Measurements from ENCODE around the gene PSMD6.

- TF ChIP-seq POLR2A (IDR thresholded peaks at IDR 0.05) (no peak), EP300 (IDR thresholded peaks at IDR 0.05) (no peak)
- TF ChIP-seq, protein P1, sequence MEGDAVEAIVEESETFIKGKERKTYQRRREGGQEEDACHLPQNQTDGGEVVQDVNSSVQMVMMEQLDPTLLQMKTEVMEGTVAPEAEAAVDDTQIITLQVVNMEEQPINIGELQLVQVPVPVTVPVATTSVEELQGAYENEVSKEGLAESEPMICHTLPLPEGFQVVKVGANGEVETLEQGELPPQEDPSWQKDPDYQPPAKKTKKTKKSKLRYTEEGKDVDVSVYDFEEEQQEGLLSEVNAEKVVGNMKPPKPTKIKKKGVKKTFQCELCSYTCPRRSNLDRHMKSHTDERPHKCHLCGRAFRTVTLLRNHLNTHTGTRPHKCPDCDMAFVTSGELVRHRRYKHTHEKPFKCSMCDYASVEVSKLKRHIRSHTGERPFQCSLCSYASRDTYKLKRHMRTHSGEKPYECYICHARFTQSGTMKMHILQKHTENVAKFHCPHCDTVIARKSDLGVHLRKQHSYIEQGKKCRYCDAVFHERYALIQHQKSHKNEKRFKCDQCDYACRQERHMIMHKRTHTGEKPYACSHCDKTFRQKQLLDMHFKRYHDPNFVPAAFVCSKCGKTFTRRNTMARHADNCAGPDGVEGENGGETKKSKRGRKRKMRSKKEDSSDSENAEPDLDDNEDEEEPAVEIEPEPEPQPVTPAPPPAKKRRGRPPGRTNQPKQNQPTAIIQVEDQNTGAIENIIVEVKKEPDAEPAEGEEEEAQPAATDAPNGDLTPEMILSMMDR (IDR thresholded peaks at IDR 0.05) = no peak
These were observed 49.9 kb downstream of the PSMD6 start for GRCh38 chr3:63973406-63973805.
